ENCODE data around the gene ZNF418.
"Not testable (repeated sequence)": the region's sequence is repeated elsewhere in the genome, so short reads cannot be mapped to it uniquely, and the experiment has no call there.

ZNF418 gene

GRCh38 chr19:57888560-57889231 lies 46.5 kb downstream of the ZNF418 start, which contains the start of gene ZNF814:
Gene ZNF814, minus strand, starts transcription at chr19:57889037. Its CDS starts 235 bp downstream, at chr19:57888802.
- DNase-seq = peak; percentile 98

GRCh38 chr19:57888107-57888559 lies 47.1 kb downstream of the ZNF418 start:
- peak; percentile 49 for DNase-seq

- peak; percentile 62 for DNase-seq
Observed at GRCh38 chr19:57887195-57887941, 47.8 kb downstream of the ZNF418 start.

GRCh38 chr19:57886046-57886445 lies 49.2 kb downstream of the ZNF418 start:
- DNase-seq = no peak

- not testable (repeated sequence) for DNase-seq
Observed at GRCh38 chr19:57873883-57874799, 61.1 kb downstream of the ZNF418 start.

GRCh38 chr19:57872450-57872849 lies 62.8 kb downstream of the ZNF418 start:
- DNase-seq = no peak
